Stimulated activated CD4-positive, alpha-beta T cell treated with anti-CD3 and anti-CD28 coated beads, Interleukin-12 subunit alpha, Interleukin-12 subunit beta, amount 100 ng/mL, for 24 hours (primary cell): ENCODE measurements around the gene PFN3.
"Not testable (repeated sequence)": the region's sequence is repeated elsewhere in the genome, so short reads cannot be mapped to it uniquely, and the experiment has no call there.

Experiments used
- DNase-seq, 2 experiments: peaks; one replicate each; pipeline ENCODE4 v3.0.0-alpha.2; 2020; ENCODE audit warnings: low read depth in 2 of 2

Gene PFN3

DNA sequence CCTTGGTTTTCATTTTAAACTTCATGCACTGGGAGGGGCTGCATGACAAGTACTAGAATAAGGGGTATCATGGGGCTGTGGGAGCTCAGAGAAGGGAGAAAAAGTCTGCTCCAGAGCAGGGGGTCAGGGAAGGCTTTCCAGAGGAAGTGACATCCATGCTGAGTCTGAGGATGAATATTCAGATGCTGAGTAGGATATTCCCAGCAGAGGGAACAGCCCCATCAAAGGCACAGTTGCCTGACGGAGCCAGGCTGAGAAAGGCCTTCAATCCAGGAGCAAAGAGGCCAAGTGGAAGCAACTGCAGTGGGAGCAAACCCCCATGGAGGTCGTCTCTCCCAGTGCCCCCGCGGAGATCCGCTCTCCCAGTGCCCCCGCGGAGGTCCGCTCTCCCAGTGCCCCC, 4.4 kb downstream of the PFN3 start:
- no peak for DNase-seq

DNA sequence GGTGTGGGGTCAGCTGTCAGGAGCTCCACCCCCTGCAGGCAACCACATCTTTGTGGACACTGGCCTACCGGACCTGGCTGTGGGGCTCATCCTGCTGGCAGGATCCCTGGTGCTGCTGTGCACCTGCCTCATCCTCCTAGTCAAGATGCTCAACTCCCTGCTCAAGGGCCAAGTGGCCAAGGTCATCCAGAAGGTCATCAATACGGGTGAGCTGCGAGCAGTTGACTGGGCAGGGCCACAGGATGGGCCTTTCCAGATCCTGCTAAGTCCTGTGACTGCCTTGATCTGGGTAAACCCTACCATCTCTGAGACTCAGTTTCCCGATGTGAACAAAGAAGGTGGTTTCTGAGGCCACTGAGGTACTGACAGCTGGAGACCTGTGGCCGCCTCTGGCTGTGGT, 6.5 kb downstream of the PFN3 start:
- no peak for DNase-seq

DNA sequence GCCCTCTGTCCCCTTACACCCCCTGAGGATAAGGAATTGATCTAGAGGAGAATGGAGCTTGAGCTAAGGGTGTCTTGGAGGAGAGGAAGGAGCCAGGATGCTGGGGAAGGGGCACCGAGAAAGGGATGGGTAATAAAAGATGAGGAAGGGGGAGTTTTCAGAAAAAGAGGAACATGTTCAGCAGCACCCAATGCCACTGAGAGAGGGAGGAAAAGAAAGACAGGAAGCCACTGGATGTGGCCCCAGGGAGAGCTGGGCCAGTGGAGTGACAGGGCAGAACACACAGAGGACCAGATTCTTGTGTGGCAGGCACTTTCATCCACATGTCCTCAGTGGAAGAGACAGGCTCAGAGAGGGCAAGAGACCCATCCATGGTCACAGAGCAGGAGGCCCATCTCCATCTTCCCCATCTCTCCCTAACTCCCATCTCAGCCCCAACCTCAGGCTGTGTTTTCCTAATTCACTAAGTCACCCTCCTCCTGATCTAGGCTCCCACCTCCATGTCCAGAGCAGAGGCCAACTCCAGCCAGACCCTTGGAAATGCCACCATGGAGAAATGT, 7.2 kb downstream of the PFN3 start:
- DNase-seq = no peak

DNA sequence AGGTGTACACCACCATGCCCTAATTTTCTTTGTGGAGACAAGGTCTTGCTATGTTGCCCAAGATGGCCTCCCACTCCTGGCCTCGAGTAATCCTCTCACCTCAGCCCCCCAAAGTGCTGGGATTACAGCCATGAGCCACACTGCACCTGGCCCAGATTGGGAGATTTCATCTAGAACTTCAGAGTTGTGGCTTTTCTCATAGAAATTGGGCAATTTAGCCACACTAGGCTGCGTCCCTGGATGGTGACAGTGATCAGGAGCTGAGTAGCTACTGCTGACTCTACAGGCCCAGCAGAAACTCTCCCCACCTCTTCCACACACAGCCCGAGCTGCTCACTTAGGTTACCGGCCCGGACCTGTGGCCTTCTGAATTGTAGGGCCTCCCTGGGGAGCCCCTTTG, 7.7 kb downstream of the PFN3 start:
- no peak for DNase-seq

DNA sequence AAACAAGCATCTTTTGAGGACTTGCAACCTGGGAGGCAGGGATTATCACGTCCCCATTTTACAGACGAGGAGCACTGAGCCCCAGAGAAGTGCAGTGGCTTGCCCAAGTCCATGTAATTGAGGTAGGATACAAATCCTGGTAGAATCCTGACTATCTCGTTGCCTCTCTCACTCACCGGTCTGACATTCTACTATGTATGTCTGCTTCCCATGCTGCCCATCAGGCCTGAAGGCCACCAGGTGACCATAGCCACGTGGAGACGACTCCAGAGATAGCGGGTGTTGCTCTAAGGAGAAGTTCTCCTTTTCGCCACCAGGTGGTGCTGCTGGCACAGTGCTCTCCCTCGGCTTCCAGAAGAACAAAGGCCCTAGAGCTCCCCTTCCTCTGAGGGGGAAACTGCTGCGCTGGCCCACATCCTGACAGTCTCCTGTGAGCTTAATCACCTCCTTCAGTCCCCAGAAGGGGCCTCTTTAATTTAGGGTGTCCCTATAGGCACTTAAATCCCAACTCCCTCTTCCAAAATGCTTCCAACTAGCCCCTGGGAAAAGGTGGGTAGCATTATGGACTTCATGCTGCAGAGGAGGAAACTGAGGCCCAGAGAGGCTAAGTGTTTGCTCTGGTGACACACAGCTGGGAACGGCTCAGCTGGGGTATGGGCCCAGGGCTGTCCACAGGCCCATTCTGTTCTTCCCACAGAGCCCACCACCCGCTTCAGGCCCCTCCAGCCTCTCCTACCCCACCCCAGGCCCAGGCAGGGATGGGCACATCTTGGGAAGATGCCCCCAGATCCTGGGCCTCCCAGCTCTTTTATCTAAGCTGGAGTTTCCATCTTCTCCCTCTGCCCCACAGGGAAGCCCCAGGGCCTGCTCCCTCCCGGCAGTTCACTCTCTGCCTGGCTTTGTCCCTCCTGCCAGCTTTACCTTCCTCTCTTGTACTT, 9.8 kb downstream of the PFN3 start:
- peak; percentile 75 to 88 for DNase-seq

DNA sequence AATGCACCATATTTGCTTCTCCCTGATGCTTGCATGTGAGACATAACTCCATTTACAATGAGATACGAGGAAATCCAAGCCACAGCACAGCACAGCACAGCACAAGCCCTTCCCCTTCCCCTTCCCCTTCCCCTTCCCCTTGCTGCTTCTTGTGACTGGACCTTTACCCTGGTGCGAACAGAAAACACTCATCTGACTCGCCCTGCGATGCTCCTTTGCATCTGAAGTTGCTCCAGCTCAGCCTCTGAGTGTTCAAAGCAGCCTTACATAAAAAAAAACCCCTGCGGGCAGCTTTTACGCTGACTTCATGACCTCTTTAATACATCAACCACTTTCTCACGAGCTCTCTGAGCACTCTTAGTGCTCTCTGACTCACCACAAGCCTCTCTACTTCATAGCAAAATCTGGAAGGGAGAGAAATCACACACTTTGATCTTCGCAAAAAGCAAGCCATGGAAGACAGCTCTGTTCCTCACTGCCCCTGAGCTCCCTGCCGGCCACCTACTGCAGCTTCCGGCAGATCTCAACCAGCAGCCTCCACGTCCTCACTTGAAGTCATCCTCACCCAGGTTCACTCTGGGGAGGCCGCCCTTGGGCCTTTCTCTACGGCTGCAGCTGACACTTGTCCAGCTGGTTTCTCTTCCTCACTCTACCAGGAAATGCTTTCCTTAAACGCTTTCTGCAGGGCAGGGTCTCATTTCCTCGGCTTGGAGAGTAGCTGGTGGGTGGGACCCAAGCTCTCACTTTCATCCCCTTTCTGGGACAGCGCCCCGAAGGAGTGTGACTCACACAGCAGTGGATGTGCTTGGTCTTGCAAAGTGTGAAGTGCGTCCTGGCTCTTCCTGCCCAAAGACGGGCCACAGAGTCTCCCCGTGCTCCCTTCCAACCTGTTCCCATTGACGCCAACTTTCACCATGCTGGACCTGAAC, 11.0 kb downstream of the PFN3 start:
- DNase-seq = peak in 1 of 2 experiments; percentile 32

DNA sequence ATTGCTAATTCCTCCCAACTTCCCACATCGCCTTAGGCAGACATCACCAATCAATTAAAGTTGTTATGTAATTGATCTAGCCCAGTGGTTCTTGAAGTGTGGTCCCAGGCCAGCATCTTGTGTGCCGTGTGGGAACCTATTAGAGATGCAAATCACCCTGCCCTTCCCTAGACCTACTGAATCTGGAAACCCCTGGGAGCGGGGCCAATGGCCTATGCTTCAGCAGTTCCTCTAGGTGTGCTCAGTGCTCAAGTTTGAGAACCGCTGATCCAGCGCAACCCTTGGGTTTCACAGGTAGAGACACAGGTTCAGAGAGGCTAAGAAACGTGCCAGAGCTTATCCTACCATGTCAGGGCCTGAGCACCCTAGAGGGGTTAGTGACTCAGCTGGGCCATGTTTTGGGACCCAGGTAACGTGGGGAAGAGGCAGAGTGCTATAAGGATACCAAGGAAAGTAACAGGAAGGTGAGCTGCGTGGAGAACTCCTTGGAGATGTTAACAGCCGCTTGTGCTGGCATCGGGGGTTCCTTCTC, 11.9 kb downstream of the PFN3 start:
- no peak for DNase-seq

DNA sequence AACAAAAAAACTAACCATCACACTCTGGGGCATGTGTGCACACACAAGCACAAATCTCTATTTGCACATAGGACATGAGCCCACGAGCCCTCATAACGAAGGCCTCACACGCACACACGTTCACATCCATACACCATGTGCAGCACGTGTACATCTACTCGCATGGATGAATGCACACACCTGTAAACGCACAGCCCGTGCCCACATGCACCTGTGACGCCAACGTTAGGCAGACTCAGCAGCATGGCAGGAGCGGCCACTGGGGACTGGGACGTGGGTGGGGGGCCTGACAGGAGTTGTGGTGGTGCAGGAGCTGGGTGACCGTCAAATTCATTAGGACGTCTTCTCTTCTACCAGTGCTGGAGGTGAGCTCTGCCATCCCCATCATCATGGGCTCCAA, 13.1 kb downstream of the PFN3 start:
- no peak for DNase-seq

DNA sequence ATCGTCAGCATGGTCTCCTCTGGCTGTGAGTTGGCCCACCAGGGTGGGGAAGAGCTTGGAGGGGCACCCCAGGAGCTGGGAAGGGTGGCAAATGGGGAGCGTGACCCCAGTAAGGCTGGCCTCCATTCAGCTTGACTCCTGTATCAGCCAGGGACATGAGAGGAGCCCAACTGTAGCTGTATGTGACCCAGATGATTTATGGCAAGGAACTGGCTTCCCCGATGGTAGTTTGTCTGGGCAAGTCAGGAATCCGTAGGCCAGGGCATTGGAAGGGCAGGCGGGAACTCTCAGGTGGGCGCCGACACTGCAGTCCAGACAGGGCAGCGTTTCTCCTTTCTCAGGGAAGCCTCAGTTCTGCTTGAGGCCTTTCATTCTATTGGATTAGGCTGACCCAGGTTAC, 13.9 kb downstream of the PFN3 start:
- DNase-seq = no peak

DNA sequence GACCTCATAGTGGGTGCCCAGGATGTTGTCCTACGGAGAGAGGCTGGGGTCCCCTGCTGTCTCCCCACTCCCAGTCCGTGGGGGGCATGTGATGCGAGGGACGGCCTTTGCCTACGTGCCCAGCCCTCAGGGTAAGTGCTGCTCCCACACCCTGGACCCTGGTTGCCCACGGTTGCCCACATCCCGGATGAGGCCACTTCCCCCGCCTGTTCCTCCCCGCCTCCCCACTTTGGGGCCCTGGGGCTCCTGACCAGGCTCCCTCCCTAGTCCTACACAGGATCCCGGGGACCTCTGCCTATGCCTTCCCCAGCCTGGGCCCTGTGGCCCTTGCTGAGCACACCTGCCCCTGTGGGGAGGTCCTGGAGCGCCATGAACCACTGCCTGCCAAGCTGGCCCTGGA, 14.7 kb downstream of the PFN3 start:
- DNase-seq = no peak

DNA sequence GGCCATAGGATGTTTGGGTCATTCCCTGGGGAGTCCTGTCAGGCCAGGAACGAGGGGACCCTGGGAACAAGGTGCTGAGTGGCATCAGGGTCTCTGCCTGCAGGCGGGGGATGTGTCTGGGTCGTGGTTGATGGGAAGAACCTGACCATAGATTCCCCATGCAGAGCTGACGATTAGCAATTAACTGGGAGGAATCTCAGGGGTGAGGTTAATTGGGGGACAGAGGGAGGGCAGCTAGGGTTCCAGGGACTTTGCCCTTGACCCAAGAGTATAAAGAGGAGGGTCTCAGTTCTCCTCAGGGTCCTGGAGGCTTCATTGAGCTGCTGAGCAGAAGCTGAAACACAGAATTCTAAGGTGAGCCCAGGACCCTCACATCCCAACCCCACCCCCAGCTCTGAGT, 16.3 kb downstream of the PFN3 start, which contains the start of gene SLC34A1:
Gene SLC34A1 (plus strand): TSS at position 301 of the 400 bp plus-strand sequence. CDS start 1,308 bp downstream, outside the sequence.
- DNase-seq = no peak

DNA sequence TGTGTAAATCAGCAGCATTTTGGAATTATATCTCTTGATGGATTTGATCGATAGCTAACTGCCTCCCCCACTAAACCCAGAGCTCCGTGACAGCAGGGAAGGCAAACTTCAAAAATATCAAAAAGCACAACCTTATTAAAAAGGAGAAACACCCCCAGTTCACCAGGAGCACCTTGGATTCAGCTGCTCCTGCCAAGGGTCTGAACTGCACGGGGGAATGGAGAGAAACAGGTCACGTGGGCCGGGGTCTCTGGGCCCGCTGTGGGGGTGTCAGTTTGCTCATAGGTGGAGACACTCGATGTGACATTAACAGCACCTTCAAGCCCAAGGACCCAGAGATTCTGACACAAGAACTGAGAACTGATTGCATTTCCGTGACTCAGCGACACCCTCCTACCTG, 17.3 kb downstream of the PFN3 start:
- no peak for DNase-seq

DNA sequence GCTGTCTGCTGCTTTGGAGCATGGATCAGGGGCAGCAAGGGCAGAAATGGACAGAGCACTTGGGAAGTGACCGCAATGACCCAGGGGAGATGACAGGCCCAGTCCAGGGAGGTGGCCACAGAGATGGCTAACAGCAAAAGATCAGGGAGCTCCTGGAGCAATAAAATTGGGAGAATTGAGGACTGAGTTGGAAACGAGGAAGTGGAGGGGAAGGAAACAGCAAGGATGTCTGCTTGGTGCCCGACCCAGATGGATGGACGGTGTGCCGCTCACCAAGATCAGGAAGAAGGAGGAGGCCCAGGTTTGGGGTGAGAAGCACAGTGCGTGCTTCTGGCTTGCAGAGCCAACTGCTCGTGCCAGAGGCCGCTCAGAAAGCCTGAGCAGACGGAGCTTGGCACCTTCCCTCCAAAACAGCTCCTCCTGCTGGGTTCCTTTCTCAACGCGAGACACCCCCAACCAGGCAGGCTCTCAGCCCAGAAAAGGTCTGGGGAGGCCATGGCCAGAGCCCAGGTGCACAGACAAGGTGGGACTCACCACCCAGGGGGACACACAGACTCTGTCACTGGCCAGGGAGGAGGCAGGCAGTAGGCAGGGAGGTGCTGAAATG, 17.9 kb downstream of the PFN3 start:
- no peak for DNase-seq

DNA sequence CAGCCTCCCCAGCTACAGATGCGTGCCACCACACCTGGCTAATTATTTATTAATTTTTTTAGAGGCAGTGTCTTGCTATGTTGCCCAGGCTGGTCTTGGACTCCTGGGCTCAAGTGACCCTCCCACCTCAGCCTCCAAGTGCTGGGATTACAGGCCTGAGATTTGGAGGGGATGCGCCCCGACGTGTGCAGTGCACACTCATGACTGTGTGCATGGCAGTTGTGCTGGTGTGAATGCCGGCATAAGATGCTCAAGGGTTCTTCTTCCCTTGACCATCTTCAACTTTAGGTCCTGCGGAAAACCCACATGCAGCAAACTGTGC, 19.7 kb downstream of the PFN3 start:
- DNase-seq = no peak

DNA sequence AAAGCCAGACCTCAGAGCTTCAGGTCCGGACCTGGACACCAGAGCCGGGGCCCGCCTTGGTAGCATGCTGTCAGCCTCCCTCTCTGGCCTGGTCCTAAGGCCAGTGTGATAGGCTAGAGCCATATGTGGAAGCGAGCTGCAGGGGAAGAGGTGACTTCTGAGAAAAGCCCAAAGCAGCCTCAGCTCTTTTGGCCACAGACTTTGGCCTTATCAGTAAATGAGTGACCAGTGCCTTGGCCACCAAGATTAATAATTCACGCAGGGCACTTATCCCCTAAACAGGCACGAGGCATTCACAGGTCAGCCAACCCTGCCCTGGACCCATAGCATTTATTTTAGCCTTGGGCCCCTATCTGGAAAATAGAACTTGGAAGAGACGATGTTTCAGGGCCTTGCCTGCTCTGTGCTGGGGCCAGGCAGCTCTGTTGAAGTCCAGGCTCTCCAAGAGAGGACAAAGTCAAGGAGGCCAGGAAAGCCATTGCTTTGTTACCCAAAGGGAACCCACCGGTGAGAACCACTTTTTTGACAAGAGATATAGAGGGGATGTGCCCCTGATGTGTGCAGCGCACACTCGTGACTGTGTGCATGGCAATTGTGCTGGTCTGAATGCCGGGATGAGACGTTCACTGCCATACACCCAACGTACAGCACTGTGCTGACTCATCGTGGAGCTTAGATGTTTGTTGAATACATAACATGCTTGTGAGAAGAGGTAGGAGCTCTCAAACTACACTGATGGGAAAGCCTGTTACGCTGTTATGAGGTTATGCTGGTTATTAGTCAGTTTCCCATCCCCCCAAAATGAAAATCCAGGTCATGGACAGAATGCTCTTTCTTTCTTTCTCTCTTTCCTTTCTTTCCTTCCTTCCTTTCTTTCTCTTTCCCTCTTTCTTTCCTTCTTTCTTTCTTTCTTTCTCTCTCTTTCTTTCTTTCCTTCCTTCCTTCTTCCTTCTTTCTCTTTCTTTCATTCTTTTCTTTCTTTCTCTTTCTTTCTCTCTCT, 21.3 kb downstream of the PFN3 start:
- DNase-seq = no peak

DNA sequence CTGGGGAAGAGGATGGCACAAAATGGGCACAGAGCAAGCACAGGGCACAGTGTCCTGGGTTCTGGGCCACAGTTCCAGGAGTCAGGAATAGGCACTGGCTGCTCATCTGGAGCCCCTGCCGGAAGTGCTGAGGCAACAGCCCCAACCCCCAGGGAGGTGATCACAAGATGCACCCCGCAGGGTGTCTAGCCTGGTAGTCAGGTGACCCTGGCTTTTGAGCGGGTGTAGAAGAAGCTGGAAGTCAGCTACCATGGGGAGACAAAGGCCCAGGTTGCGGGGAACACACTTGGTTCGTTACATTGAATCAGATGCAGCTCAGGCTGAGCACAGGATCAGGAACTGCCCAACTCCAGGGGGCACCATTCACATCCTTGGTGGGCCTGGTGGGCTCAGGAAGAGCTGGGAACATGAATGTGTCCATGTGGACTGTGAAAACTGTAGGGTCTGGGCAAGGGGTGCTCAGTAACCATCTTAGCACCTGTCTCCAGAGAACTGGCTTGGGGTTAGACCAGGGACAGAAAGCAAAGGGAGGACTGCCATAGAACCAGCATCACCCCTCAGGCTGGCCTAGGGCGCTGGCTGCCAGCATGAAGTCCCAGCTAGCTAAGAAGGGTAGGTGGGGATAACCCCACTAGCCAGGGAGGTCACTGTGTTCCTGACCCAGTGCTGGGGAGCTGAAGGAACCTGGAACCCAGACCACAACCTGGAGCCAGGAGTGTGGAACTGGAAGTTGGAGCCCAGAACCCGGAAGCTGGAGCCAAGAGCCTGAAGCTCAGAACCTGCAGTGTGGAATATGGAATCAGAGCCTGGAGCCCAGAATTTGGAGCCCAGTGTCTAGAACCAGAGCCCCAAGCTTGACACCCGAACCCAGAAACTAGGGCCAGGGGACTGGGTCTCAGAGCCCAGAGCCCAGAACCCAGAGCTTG, 22.3 kb downstream of the PFN3 start:
- no peak for DNase-seq

DNA sequence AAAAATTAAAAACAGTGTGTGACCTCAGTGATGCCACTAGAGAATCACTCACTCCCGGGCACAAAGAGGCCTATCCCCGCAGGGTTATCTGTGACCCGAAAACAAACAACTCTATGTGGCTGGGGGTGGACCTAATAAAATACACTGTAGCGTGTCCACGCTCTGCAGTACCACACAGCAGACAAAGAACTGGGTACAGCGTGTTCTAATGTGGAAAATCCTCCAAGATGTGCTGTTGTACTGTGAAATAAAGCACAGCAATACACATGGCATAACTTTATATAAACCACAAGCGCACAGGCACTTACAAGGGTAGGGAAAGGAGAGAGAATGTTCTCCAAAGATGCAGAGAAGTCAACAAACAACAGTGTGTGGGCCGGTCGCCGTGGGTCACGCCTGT, 24.4 kb downstream of the PFN3 start:
- DNase-seq = no peak

DNA sequence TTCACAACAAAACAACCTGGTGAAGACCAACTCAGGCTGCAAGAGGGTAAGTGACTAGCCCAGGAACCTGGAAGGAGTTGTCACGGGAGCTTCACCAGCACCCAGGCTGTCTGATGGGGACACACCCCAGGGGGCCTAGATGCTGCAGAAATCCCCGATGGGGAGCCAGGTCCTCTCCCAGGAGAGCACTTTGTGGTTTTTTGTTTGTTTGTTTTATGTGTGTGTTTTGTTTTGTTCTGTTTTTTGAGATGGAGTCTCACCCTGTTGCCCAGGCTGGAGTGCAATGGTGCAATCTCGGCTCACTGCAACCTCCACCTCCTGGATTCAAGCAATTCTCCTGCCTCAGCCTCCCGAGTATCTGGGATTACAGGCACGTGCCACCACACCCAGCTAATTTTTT, 24.9 kb downstream of the PFN3 start:
- DNase-seq = not testable (repeated sequence)

DNA sequence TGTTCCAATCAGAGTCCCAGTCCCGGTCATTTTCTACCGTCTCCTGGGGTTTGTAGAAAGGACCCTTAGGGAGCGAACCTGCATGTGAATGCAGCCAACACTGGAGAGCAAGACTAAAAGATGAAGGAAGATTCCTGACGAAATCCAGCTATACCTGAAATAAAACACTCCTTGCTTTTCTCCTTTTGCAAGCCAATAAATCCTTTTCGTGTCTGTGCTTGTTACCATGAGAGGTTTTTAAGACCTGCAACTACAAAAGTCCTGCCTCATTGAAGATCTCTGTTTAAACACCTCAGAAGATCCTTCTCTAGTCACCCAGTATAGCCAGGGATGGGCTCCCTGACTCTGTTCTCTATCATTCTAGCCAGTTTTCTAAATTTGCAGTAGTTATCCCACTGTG, 26.2 kb downstream of the PFN3 start:
- no peak for DNase-seq
